HCT116 (cell line): ENCODE results near the gene CDC14A. TPM values are rescaled to one million over a fixed set of nuclear protein-coding genes. Genes with fewer than 3 reads are reported as not detected.

ENCODE experiments used
- ATAC-seq: fragments of 200-7000 bp; cut with Tn5 transposase; 2 replicates; pipeline ENCODE4 v1.9.1; 2020; ENCODE audit warnings: mild to moderate bottlenecking, moderate library complexity
- BruUV-seq: library from RNA; stranded (reverse); fragments of 400-500 nt; replicated peaks from 2 replicates; lab custom pipeline; 2021; lab: Mats Ljungman, UMichigan
- CTCF ChIA-PET: fragments of 300-600 bp; sonication (Branson Sonifier 250); formaldehyde crosslinking; loops from one replicate; lab custom pipeline; 2021; ENCODE audit warnings: antibody characterized with exemption; lab: Charles Lee
- POLR2A ChIA-PET: fragments of 300-600, 350-600 bp; sonication (Branson Sonifier 250); formaldehyde crosslinking; loops from one replicate; lab custom pipeline; 2021; ENCODE audit warnings: antibody characterized with exemption; lab: Charles Lee
- RAD21 ChIA-PET, 2 experiments: fragments of 300-600 bp; sonication (Branson Sonifier 250); formaldehyde crosslinking; loops; one replicate each; lab custom pipeline; 2023; ENCODE audit warnings: low total read pairs in 2 of 2; ENCODE audit not compliant: uncharacterized antibody in 2 of 2, unreplicated experiment in 2 of 2, low non-redundant PET in 1 of 2; lab: Charles Lee
- DNase-seq: peaks from one replicate; pipeline ENCODE4 v3.0.0-alpha.2; 2010; ENCODE audit warnings: low read depth, low spot score
- H2AFZ ChIP-seq: fragments of 200-600 bp; shearing (Covaris generic), sonication (generic); 2 replicates; pipeline ENCODE4 v1.6.1; 2017; ENCODE audit warnings: low read depth, mixed run types, mixed read lengths, antibody characterized with exemption, low read length; ENCODE audit not compliant: poor library complexity, severe bottlenecking
- H3K27ac ChIP-seq: 2 replicates; pipeline ENCODE4 v1.5.1; 2012; ENCODE audit warnings: low read depth, low read length
- H3K27me3 ChIP-seq: fragments of 200-600 bp; sonication (generic); 2 replicates; pipeline ENCODE4 v1.6.1; 2016; ENCODE audit warnings: mixed run types, low read length, mixed read lengths; ENCODE audit not compliant: insufficient read depth
- H3K36me3 ChIP-seq, 2 experiments: fragments of 200-500 bp in 1 of 2; fragments of 200-600 bp in 1 of 2; sonication (Bioruptor generic) in 1 of 2; sonication (generic) in 1 of 2; 2 replicates each; pipeline versions ENCODE4 v1.5.1 to v1.6.1; 2014 to 2016; ENCODE audit warnings: low read length in 2 of 2, inconsistent platforms in 1 of 2, mixed read lengths in 1 of 2, mixed run types in 1 of 2; ENCODE audit not compliant: insufficient read depth in 2 of 2, control insufficient read depth in 1 of 2
- H3K4me1 ChIP-seq, 2 experiments: fragments of 200-600 bp in 1 of 2; sonication (generic) in 1 of 2; 2 replicates each; pipeline versions ENCODE4 v1.5.1 to v1.6.1; 2012 to 2017; ENCODE audit warnings: low read length in 2 of 2, inconsistent platforms in 1 of 2, mild to moderate bottlenecking in 1 of 2, mixed read lengths in 1 of 2, mixed run types in 1 of 2, moderate library complexity in 1 of 2; ENCODE audit not compliant: insufficient read depth in 2 of 2, control insufficient read depth in 1 of 2
- H3K4me2 ChIP-seq: fragments of 200-600 bp; sonication (generic); 2 replicates; pipeline ENCODE4 v1.6.1; 2017; ENCODE audit warnings: mixed run types, low read length, mixed read lengths
- H3K4me3 ChIP-seq, 2 experiments: fragments of 200-600 bp in 1 of 2; sonication (generic) in 1 of 2; replicated peaks in 1 of 2; 2 replicates each; pipeline ENCODE4 v1.5.1; 2011 to 2016; ENCODE audit warnings: low read length in 2 of 2, control low read depth in 1 of 2, low read depth in 1 of 2, mild to moderate bottlenecking in 1 of 2, mixed read lengths in 1 of 2, mixed run types in 1 of 2
- H3K79me2 ChIP-seq: fragments of 200-600 bp; sonication (generic); 2 replicates; pipeline ENCODE4 v1.6.1; 2017; ENCODE audit warnings: mild to moderate bottlenecking, mixed run types, low read length, moderate library complexity, mixed read lengths; ENCODE audit not compliant: insufficient read depth
- H3K9ac ChIP-seq: fragments of 200-600 bp; sonication (generic); 2 replicates; pipeline ENCODE4 v1.6.1; 2016; ENCODE audit warnings: low read length, mixed read lengths
- H3K9me2 ChIP-seq: fragments of 200-600 bp; sonication (generic), shearing (Covaris generic); 2 replicates; pipeline ENCODE4 v1.6.1; 2017; ENCODE audit warnings: mixed run types, mild to moderate bottlenecking, moderate library complexity; ENCODE audit not compliant: insufficient read depth
- H3K9me3 ChIP-seq, 2 experiments: fragments of 200-500 bp in 1 of 2; fragments of 200-600 bp in 1 of 2; sonication (Bioruptor generic) in 1 of 2; sonication (generic) in 1 of 2; 2 replicates each; pipeline ENCODE4 v1.6.1; 2014 to 2017; ENCODE audit warnings: low read length in 2 of 2, mixed read lengths in 2 of 2, inconsistent platforms in 1 of 2, low read depth in 1 of 2, mild to moderate bottlenecking in 1 of 2, mixed run types in 1 of 2, moderate library complexity in 1 of 2; ENCODE audit not compliant: control insufficient read depth in 1 of 2, insufficient read depth in 1 of 2
- H4K20me1 ChIP-seq: fragments of 200-600 bp; sonication (generic), shearing (Covaris generic); 2 replicates; pipeline ENCODE4 v1.6.1; 2017; ENCODE audit warnings: mixed run types, mild to moderate bottlenecking, moderate library complexity; ENCODE audit not compliant: insufficient read depth
- CBX3 ChIP-seq: IDR thresholded peaks from 2 replicates; pipeline ENCODE4 v1.6.1; 2012; ENCODE audit warnings: low read depth
- ELF1 ChIP-seq: IDR thresholded peaks from 2 replicates; pipeline ENCODE4 v1.6.1; 2012; ENCODE audit warnings: low read depth, borderline replicate concordance
- EZH2 ChIP-seq: fragments of 200-600 bp; sonication (generic); IDR thresholded peaks from 2 replicates; pipeline ENCODE4 v1.6.1; 2017; ENCODE audit warnings: antibody characterized with exemption, mixed run types
- YY1 ChIP-seq: IDR thresholded peaks from 2 replicates; pipeline ENCODE4 v1.6.1; 2011; ENCODE audit warnings: low read length, low read depth, moderate library complexity, mild to moderate bottlenecking; ENCODE audit not compliant: insufficient replicate concordance; ENCODE audit errors: extremely low read depth
- intact Hi-C: fragments of 100-400 bp; cut with micrococcal nuclease; formaldehyde crosslinking; loops from 2 replicates; pipeline ENCODE4 v1.10.0; 2022
- total RNA-seq: library from RNA; stranded (reverse); gene quantifications from one replicate; pipeline ENCODE4 v1.2.1, GENCODE V29; 2021; ENCODE audit not compliant: unreplicated experiment
- TF ChIP-seq, protein P1 (sequence below): IDR thresholded peaks from 2 replicates; pipeline ENCODE4 v1.6.1; 2012; ENCODE audit warnings: low read depth
- TF ChIP-seq, protein P2 (sequence below): IDR thresholded peaks from 2 replicates; pipeline ENCODE4 v1.6.1; 2012

Gene CDC14A
- total RNA-seq, 1 experiment from 2014 or later = 5.1 TPM

DNA sequence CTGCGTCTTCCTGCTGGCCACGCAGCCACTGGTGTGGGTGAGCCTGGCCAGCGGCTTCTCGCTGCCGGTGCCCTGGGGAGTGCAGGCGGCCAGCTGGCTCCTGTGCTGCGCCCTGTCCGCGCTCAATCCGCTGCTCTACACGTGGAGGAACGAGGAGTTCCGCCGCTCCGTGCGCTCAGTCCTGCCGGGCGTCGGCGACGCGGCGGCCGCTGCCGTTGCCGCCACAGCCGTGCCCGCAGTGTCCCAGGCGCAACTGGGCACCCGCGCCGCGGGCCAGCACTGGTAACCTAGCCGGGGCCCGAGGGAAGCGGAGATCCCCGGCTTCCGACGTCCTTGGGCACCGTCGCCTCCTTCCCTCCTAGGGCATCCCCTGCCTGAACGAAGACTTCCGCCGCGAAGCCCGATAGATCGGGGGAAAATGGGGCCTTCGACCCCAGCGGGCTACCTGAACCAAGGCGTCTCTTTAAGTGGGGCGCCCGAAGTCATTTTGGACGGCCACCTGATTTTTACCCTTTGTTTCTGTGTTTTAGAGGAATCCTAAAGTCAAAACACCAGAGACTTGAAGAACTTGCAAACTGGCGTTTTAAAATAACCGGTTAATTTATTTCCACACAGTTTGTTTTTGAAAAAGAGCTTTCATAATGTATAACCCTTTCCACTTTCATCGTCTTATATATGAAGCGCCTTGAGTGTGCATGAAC is 187.7 kb downstream of the CDC14A start:
- CTCF ChIA-PET = no interaction called here
- Histone ChIP-seq H3K4me1 (no peaks in the 10 kb centered on the region), H3K27me3 (peaks cover 11% of the 10 kb centered on the region; the same call in 1 of the 2 replicates), H2AFZ (no peak overlapping the region), H4K20me1 (no peaks in the 10 kb centered on the region), H3K4me3 (no peak overlapping the region), H3K9ac (no peak overlapping the region), H3K27ac (no peak overlapping the region), H3K36me3 (no peaks in the 10 kb centered on the region), H3K9me2 (no peaks in the 10 kb centered on the region), H3K79me2 (no peaks in the 10 kb centered on the region), H3K4me2 (no peak overlapping the region), H3K9me3 (no peaks in the 10 kb centered on the region)
- RAD21 ChIA-PET = no interaction called here
- BruUV-seq = no TSS peak
- intact Hi-C loops = no loop called here
- POLR2A ChIA-PET = no interaction called here
- DNase-seq (no peak), ATAC-seq (no peak)
- no peak for TF ChIP-seq ELF1

DNA sequence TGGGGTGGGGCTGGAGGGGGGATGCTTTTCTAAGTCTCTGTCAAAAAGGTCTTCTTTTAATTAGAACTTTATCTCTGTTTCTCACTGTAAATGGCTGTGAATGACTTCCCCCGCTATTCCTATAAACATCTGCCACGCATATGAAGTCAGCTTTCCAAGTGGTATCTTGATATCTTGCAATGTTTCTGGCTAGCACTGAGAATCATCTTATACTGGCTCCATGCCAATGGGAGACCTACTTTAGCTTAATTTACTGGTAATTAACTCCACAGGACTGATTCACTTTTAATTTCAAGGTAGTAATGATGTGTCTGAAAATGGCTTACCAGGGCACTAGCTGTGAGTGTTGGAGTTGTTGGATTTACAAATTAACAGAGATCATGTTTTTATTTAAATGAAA is 190.0 kb downstream of the CDC14A start:
- Histone ChIP-seq H4K20me1 (no peaks in the 10 kb centered on the region), H3K4me2 (no peak overlapping the region), H3K9ac (no peak overlapping the region)
- CTCF ChIA-PET = interaction anchor here (1.8 kb wide), 1 partner anchor 12 kb away, joined by 7 read pairs; no protein-coding TSS in a partner anchor
- RAD21 ChIA-PET = no interaction called here
- TF ChIP-seq, protein P1, sequence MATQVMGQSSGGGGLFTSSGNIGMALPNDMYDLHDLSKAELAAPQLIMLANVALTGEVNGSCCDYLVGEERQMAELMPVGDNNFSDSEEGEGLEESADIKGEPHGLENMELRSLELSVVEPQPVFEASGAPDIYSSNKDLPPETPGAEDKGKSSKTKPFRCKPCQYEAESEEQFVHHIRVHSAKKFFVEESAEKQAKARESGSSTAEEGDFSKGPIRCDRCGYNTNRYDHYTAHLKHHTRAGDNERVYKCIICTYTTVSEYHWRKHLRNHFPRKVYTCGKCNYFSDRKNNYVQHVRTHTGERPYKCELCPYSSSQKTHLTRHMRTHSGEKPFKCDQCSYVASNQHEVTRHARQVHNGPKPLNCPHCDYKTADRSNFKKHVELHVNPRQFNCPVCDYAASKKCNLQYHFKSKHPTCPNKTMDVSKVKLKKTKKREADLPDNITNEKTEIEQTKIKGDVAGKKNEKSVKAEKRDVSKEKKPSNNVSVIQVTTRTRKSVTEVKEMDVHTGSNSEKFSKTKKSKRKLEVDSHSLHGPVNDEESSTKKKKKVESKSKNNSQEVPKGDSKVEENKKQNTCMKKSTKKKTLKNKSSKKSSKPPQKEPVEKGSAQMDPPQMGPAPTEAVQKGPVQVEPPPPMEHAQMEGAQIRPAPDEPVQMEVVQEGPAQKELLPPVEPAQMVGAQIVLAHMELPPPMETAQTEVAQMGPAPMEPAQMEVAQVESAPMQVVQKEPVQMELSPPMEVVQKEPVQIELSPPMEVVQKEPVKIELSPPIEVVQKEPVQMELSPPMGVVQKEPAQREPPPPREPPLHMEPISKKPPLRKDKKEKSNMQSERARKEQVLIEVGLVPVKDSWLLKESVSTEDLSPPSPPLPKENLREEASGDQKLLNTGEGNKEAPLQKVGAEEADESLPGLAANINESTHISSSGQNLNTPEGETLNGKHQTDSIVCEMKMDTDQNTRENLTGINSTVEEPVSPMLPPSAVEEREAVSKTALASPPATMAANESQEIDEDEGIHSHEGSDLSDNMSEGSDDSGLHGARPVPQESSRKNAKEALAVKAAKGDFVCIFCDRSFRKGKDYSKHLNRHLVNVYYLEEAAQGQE = no peak
- TF ChIP-seq, protein P2, sequence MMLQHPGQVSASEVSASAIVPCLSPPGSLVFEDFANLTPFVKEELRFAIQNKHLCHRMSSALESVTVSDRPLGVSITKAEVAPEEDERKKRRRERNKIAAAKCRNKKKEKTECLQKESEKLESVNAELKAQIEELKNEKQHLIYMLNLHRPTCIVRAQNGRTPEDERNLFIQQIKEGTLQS = no peak
- TF ChIP-seq YY1 (no peak), CBX3 (no peak), EZH2 (no peak)
- TF ChIP-seq, all 23 proteins: peak for 0
- DNase-seq (no peak), ATAC-seq (no peak)
- Histone ChIP-seq H3K27ac (no peak overlapping the region), H3K79me2 (no peaks in the 10 kb centered on the region), H3K9me3 (no peaks in the 10 kb centered on the region), H2AFZ (no peak overlapping the region), H3K4me1 (no peaks in the 10 kb centered on the region), H3K36me3 (no peaks in the 10 kb centered on the region), H3K27me3 (no peaks in the 10 kb centered on the region), H3K4me3 (no peak overlapping the region), H3K9me2 (no peaks in the 10 kb centered on the region)
- intact Hi-C loops = no loop called here
- POLR2A ChIA-PET = no interaction called here
- no TSS peak for BruUV-seq
